Cardiac muscle cell (in vitro differentiated cells and primary cell): ENCODE measurements around the gene ABT1. TPM values are rescaled to one million over a fixed set of nuclear protein-coding genes. Genes with fewer than 3 reads are reported as not detected.

Experiments used
- DNase-seq, 2 donors: peaks; one replicate each; pipeline versions ENCODE4 v3.0.0 to v3.0.0-alpha.2; 2010 to 2017; ENCODE audit warnings: low read depth in 1 of 2, low spot score in 1 of 2
- H3K27ac ChIP-seq: fragments of 200-600 bp; sonication (generic); 2 replicates; pipeline ENCODE4 v1.5.1; 2016
- H3K27me3 ChIP-seq: fragments of 200-600 bp; sonication (generic); 2 replicates; pipeline ENCODE4 v1.6.0; 2016; ENCODE audit warnings: control low read depth
- H3K36me3 ChIP-seq: fragments of 200-600 bp; sonication (generic); 2 replicates; pipeline ENCODE4 v1.5.1; 2016; ENCODE audit warnings: control low read depth
- H3K4me1 ChIP-seq: fragments of 200-600 bp; sonication (generic); 2 replicates; pipeline ENCODE4 v1.8.1; 2017; ENCODE audit warnings: low read depth, mild to moderate bottlenecking, mixed run types
- H3K4me3 ChIP-seq: fragments of 200-600 bp; sonication (generic); 2 replicates; pipeline ENCODE4 v1.5.1; 2016; ENCODE audit warnings: mild to moderate bottlenecking
- H3K9me3 ChIP-seq: fragments of 200-600 bp; sonication (generic); 2 replicates; pipeline ENCODE4 v1.5.1; 2017; ENCODE audit warnings: low read depth, mild to moderate bottlenecking, control low read depth
- polyA plus RNA-seq: library from polyadenylated mRNA; unstranded; fragments of >200 nt; fragmentation: Nextera tagmentation; extraction: Ambion mirVana; gene quantifications from 2 replicates; pipeline ENCODE4 v1.2.1, GENCODE V29; 2016
- total RNA-seq: library from RNA; depleted of rRNA; stranded (reverse); fragments of >200 nt; gene quantifications from 2 replicates; pipeline ENCODE4 v1.2.3, GENCODE V29; 2016
- TF ChIP-seq, protein P1 (sequence below): IDR thresholded peaks from 2 replicates; pipeline ENCODE4 v1.5.1; 2012; ENCODE audit warnings: low read depth, mild to moderate bottlenecking, low read length

The ABT1 gene
- total and polyA plus RNA-seq, 2 experiments from 2014 or later = 21.2 to 30.2 TPM

DNA sequence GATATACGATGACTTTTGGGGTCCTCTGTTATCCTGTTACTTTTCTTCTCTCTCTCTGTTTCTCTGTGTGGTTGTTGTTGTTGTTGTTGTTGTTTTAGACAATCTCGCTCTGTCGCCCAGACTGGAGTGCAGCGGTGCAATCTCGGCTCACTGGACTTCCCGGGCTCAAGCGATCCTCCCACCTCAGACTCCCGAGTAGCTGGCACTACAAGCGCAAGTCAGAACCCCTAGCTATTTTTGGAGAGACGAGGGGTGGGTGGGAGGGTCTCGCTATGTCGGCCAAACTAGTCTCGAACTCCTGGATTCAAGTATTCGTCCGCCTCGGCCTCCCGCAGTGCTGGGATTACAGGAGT lies 19.1 kb upstream of the ABT1 start:
- Histone ChIP-seq H3K4me3 (peak overlapping the region; percentile 15), H3K27ac (no peak overlapping the region), H3K9me3 (no peaks in the 10 kb centered on the region), H3K27me3 (peaks cover 25% of the 10 kb centered on the region), H3K36me3 (no peaks in the 10 kb centered on the region), H3K4me1 (no peaks in the 10 kb centered on the region)
- no peak for DNase-seq
- TF ChIP-seq, protein P1, sequence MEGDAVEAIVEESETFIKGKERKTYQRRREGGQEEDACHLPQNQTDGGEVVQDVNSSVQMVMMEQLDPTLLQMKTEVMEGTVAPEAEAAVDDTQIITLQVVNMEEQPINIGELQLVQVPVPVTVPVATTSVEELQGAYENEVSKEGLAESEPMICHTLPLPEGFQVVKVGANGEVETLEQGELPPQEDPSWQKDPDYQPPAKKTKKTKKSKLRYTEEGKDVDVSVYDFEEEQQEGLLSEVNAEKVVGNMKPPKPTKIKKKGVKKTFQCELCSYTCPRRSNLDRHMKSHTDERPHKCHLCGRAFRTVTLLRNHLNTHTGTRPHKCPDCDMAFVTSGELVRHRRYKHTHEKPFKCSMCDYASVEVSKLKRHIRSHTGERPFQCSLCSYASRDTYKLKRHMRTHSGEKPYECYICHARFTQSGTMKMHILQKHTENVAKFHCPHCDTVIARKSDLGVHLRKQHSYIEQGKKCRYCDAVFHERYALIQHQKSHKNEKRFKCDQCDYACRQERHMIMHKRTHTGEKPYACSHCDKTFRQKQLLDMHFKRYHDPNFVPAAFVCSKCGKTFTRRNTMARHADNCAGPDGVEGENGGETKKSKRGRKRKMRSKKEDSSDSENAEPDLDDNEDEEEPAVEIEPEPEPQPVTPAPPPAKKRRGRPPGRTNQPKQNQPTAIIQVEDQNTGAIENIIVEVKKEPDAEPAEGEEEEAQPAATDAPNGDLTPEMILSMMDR = no peak

DNA sequence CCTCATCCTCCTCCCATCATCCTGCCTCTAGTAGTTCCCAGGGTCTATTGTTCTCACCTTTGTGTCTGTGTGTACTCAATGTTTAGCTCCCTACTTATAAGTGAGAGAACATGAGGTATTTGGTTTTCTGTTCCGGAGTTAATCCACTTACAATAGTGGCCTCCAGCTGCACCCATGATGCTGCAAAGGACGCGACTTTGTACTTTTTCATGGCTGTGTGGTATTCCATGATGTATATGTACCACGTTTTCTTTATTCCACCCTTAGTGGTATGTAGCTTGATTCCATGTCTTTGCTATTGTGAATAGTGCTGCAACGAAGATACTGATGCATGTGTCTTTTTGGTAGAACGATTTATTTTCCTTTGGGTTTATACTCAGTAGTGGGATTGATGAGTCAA lies 18.5 kb upstream of the ABT1 start:
- no peaks in the 10 kb centered on the region for H3K4me1 ChIP-seq
- no peak overlapping the region for H3K4me3 ChIP-seq
- peaks cover 31% of the 10 kb centered on the region for H3K27me3 ChIP-seq
- no peaks in the 10 kb centered on the region for H3K9me3 ChIP-seq
- no peaks in the 10 kb centered on the region for H3K36me3 ChIP-seq
- H3K27ac ChIP-seq = no peak overlapping the region
- DNase-seq = no peak
- TF ChIP-seq, protein P1 = no peak

DNA sequence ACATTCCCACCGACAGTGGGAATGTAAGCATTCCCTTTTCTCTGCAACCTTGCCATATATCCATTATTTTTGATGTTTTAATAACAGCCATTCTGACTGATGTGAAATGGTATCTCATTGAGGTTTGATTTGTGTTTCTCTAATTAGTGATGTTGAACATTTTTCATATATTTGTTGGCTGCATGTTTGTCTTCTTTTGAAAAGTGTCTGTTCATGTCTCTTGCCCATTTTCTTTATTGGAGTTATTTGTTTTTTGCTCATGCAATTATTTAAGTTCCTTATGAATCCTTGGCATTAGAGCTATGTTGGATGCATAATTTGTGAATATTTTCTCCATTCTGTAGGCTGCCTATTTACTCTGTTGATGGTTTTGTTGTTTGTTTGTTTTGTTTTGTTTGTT lies 18.0 kb upstream of the ABT1 start:
- no peaks in the 10 kb centered on the region for H3K9me3 ChIP-seq
- DNase-seq = no peak
- no peaks in the 10 kb centered on the region for H3K4me1 ChIP-seq
- no peak overlapping the region for H3K27ac ChIP-seq
- no peaks in the 10 kb centered on the region for H3K36me3 ChIP-seq
- no peak overlapping the region for H3K4me3 ChIP-seq
- peaks cover 35% of the 10 kb centered on the region for H3K27me3 ChIP-seq
- TF ChIP-seq, protein P1 = no peak

DNA sequence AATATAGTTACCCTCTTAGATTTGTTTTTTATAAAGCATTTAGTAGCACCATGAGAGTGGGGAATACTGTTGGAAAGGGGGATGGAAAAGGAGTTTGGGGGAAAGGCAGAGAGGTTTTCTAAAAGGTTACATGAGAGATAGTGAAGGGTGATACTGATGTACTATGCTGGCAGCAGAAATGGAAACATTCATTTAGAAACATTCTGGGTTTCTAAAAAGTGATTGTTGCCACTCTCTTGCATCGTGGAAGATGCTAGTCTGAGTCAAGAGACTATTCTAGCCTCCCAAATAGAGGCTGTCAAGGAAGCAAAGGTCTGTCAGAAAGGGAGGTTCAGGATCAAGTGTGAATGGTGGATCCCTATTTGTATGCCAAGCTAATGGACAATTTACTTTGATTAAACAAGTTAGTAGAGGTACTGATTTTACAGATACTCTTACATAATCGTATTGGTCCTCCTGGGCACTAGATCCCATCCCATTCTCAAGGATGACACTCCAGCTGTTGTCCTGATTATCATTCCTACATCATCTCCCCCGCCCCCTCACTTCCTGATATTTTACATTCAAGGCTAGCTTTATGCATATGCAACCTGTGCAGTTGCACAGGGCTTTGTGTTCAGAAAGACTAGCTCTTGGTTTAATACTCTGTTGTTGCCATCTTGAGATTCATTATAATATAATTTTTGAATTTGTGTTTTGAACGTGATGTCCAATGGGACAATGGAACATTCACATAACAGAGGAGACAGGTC lies 15.4 kb upstream of the ABT1 start:
- no peak overlapping the region for H3K4me3 ChIP-seq
- peaks cover 58% of the 10 kb centered on the region for H3K27me3 ChIP-seq
- H3K36me3 ChIP-seq = no peaks in the 10 kb centered on the region
- TF ChIP-seq, protein P1 = no peak
- H3K27ac ChIP-seq = no peak overlapping the region
- H3K4me1 ChIP-seq = no peaks in the 10 kb centered on the region
- DNase-seq = no peak
- no peaks in the 10 kb centered on the region for H3K9me3 ChIP-seq

DNA sequence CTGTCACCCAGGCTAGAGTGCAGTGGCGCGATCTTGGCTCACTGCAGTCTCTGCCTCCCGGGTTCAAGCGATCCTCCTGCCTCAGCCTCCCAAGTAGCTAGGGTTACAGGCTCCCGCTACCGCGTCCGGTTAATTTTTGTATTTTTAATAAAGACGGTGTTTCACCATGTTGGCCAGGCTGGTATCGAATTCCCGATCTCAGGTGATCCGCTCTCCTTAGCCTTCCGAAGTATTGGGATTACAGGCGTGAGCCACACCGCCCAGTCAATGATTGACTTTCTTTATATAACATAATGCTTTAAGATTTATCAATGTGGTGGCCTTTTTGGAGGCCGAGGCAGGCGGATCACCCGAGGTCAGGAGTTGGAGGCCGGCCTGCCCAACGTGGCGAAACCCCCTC lies 7.8 kb upstream of the ABT1 start:
- TF ChIP-seq, protein P1 = no peak
- no peaks in the 10 kb centered on the region for H3K9me3 ChIP-seq
- H3K27ac ChIP-seq = no peak overlapping the region
- no peak for DNase-seq
- H3K4me1 ChIP-seq = no peaks in the 10 kb centered on the region
- peaks cover 44% of the 10 kb centered on the region for H3K27me3 ChIP-seq
- H3K36me3 ChIP-seq = no peaks in the 10 kb centered on the region
- H3K4me3 ChIP-seq = no peak overlapping the region
